HS-27A (cell line): ENCODE results near the gene CPN1.
"Not testable (repeated sequence)": the region's sequence is repeated elsewhere in the genome, so short reads cannot be mapped to it uniquely, and the experiment has no call there.

Experiments
- DNase-seq: peaks from one replicate; pipeline ENCODE4 v3.0.0-alpha.2; 2012; ENCODE audit warnings: low read depth, missing footprints

The CPN1 gene

GRCh38 chr10:100022403-100022802, 59.3 kb downstream of the CPN1 start:
- DNase-seq = no peak

- no peak for DNase-seq
Measured at GRCh38 chr10:100021322-100021721, 60.3 kb downstream of the CPN1 start.

GRCh38 chr10:100020886-100021253, 60.8 kb downstream of the CPN1 start:
- no peak for DNase-seq

- DNase-seq = no peak
Measured at GRCh38 chr10:100020142-100020885, 61.4 kb downstream of the CPN1 start.

- DNase-seq = no peak
Measured at GRCh38 chr10:100019787-100020141, 61.9 kb downstream of the CPN1 start.

GRCh38 chr10:100014071-100014762, 67.5 kb downstream of the CPN1 start:
- DNase-seq = no peak

GRCh38 chr10:100013621-100014020, 68.0 kb downstream of the CPN1 start:
- no peak for DNase-seq

- DNase-seq = not testable (repeated sequence)
Measured at GRCh38 chr10:100011906-100012305, 69.8 kb downstream of the CPN1 start.

GRCh38 chr10:100009793-100010676, 71.6 kb downstream of the CPN1 start, which contains the start of gene DNMBP:
DNMBP (minus strand) TSS chr10:100009947; CDS start chr10:99972124, 37,823 bp downstream.
- DNase-seq = no peak

- DNase-seq = no peak
Measured at GRCh38 chr10:100009283-100009792, 72.3 kb downstream of the CPN1 start.

GRCh38 chr10:100008708-100009282, 72.9 kb downstream of the CPN1 start:
- DNase-seq = no peak

- DNase-seq = no peak
Measured at GRCh38 chr10:100008142-100008522, 73.5 kb downstream of the CPN1 start.

- no peak for DNase-seq
Measured at GRCh38 chr10:100007231-100008141, 74.2 kb downstream of the CPN1 start.

- peak; percentile 79 for DNase-seq
Measured at GRCh38 chr10:100006243-100006886, 75.3 kb downstream of the CPN1 start.

- no peak for DNase-seq
Measured at GRCh38 chr10:100004805-100005510, 76.7 kb downstream of the CPN1 start.

- DNase-seq = no peak
Measured at GRCh38 chr10:100000109-100000644, 81.5 kb downstream of the CPN1 start.

GRCh38 chr10:99999319-100000108, 82.2 kb downstream of the CPN1 start:
- no peak for DNase-seq

- DNase-seq = no peak
Measured at GRCh38 chr10:99998889-99999288, 82.8 kb downstream of the CPN1 start.
